IPS-20b (cell line): Measurements from ENCODE around the gene ACOX1.

Experiments
- H3K27ac ChIP-seq: one replicate; pipeline ENCODE4 v1.5.1; 2013; ENCODE audit warnings: low read length
- H3K27me3 ChIP-seq: 2 replicates; pipeline ENCODE4 v1.6.1; 2013; ENCODE audit warnings: mild to moderate bottlenecking, low read length, inconsistent platforms; ENCODE audit not compliant: insufficient read depth
- H3K36me3 ChIP-seq: 2 replicates; pipeline ENCODE4 v1.6.1; 2013; ENCODE audit warnings: low read depth, mild to moderate bottlenecking, inconsistent platforms, low read length, moderate library complexity; ENCODE audit not compliant: insufficient read depth
- H3K4me1 ChIP-seq: 2 replicates; pipeline ENCODE4 v1.6.1; 2013; ENCODE audit warnings: mild to moderate bottlenecking, control low read depth, inconsistent platforms, low read length, moderate library complexity; ENCODE audit not compliant: insufficient read depth
- H3K4me3 ChIP-seq: 2 replicates; pipeline ENCODE4 v1.5.1; 2013; ENCODE audit warnings: mild to moderate bottlenecking, low read length, inconsistent platforms
- H3K9ac ChIP-seq: 2 replicates; pipeline ENCODE4 v1.6.1; 2013; ENCODE audit warnings: low read depth, mild to moderate bottlenecking, inconsistent platforms, low read length, moderate library complexity
- H3K9me3 ChIP-seq: 2 replicates; pipeline ENCODE4 v1.6.1; 2013; ENCODE audit warnings: mild to moderate bottlenecking, low read depth, low read length, inconsistent platforms; ENCODE audit not compliant: insufficient read depth

Gene ACOX1

GRCh38 chr17:75941442-75941819, 37.5 kb downstream of the ACOX1 start:
- peaks cover 18% of the 10 kb centered on the region for H3K36me3 ChIP-seq
- no peak overlapping the region for H3K27ac ChIP-seq
- no peaks in the 10 kb centered on the region for H3K9me3 ChIP-seq
- no peaks in the 10 kb centered on the region for H3K27me3 ChIP-seq
- peak overlapping the region; percentile 55; the same call in 1 of the 2 replicates for H3K9ac ChIP-seq
- peak overlapping the region; percentile 92; the same call in 1 of the 2 replicates for H3K4me3 ChIP-seq
- H3K4me1 ChIP-seq: peaks cover 4% of the 10 kb centered on the region; the same call in 1 of the 2 replicates

- peak within 1 kb of the TSS; percentile 90 for H3K9ac ChIP-seq
- H3K27ac ChIP-seq: peak within 1 kb of the TSS; percentile 64
- peaks cover 4% of the 10 kb centered on the region; the same call in 1 of the 2 replicates for H3K4me1 ChIP-seq
- H3K9me3 ChIP-seq: no peaks in the 10 kb centered on the region
- peaks cover 12% of the 10 kb centered on the region for H3K36me3 ChIP-seq
- H3K4me3 ChIP-seq: peak within 1 kb of the TSS; percentile 92
- no peaks in the 10 kb centered on the region for H3K27me3 ChIP-seq
Measured at GRCh38 chr17:75940727-75941441, 38.1 kb downstream of the ACOX1 start, which contains the start of gene FBF1. Gene FBF1 (minus strand): TSS chr17:75941042. CDS start chr17:75938149, 2,893 bp downstream.

- no peaks in the 10 kb centered on the region for H3K36me3 ChIP-seq
- no peak overlapping the region for H3K27ac ChIP-seq
- peaks cover 4% of the 10 kb centered on the region; the same call in 1 of the 2 replicates for H3K4me1 ChIP-seq
- no peaks in the 10 kb centered on the region for H3K9me3 ChIP-seq
- no peak overlapping the region for H3K9ac ChIP-seq
- H3K4me3 ChIP-seq: no peak overlapping the region
- no peaks in the 10 kb centered on the region for H3K27me3 ChIP-seq
Measured at GRCh38 chr17:75937652-75938051, 41.3 kb downstream of the ACOX1 start.

- Histone ChIP-seq H3K27me3 (no peaks in the 10 kb centered on the region), H3K27ac (no peak overlapping the region)
Measured at GRCh38 chr17:75933808-75934207, 45.2 kb downstream of the ACOX1 start.

GRCh38 chr17:75932852-75933251, 46.1 kb downstream of the ACOX1 start:
- no peaks in the 10 kb centered on the region for H3K9me3 ChIP-seq
- H3K27me3 ChIP-seq: no peaks in the 10 kb centered on the region
- H3K9ac ChIP-seq: no peak overlapping the region
- no peaks in the 10 kb centered on the region for H3K4me1 ChIP-seq
- H3K27ac ChIP-seq: no peak overlapping the region
- no peaks in the 10 kb centered on the region for H3K36me3 ChIP-seq
- no peak overlapping the region for H3K4me3 ChIP-seq

More at GRCh38 chr17:75933808-75934207, 45.2 kb downstream of the ACOX1 start:
- H3K9ac ChIP-seq: no peak overlapping the region
- H3K4me1 ChIP-seq: no peaks in the 10 kb centered on the region
- H3K9me3 ChIP-seq: no peaks in the 10 kb centered on the region
- H3K36me3 ChIP-seq: no peaks in the 10 kb centered on the region
- H3K4me3 ChIP-seq: no peak overlapping the region

- no peak overlapping the region for H3K9ac ChIP-seq
- no peak overlapping the region for H3K4me3 ChIP-seq
- H3K36me3 ChIP-seq: peaks cover 4% of the 10 kb centered on the region
- H3K27me3 ChIP-seq: no peaks in the 10 kb centered on the region
- H3K27ac ChIP-seq: no peak overlapping the region
- no peaks in the 10 kb centered on the region for H3K9me3 ChIP-seq
- no peaks in the 10 kb centered on the region for H3K4me1 ChIP-seq
Measured at GRCh38 chr17:75931062-75931461, 47.9 kb downstream of the ACOX1 start.

GRCh38 chr17:75927286-75927922, 51.6 kb downstream of the ACOX1 start:
- Histone ChIP-seq H3K4me3 (no peak overlapping the region), H3K9ac (no peak overlapping the region), H3K4me1 (no peaks in the 10 kb centered on the region), H3K36me3 (peaks cover 10% of the 10 kb centered on the region), H3K27me3 (no peaks in the 10 kb centered on the region), H3K9me3 (no peaks in the 10 kb centered on the region), H3K27ac (no peak overlapping the region)

GRCh38 chr17:75926456-75926855, 52.5 kb downstream of the ACOX1 start:
- Histone ChIP-seq H3K9ac (no peak overlapping the region), H3K27me3 (no peaks in the 10 kb centered on the region), H3K4me3 (no peak overlapping the region), H3K9me3 (no peaks in the 10 kb centered on the region), H3K36me3 (peaks cover 10% of the 10 kb centered on the region), H3K4me1 (no peaks in the 10 kb centered on the region), H3K27ac (no peak overlapping the region)

- Histone ChIP-seq H3K4me1 (no peaks in the 10 kb centered on the region), H3K9ac (no peak overlapping the region), H3K36me3 (peaks cover 10% of the 10 kb centered on the region), H3K27ac (no peak overlapping the region), H3K27me3 (no peaks in the 10 kb centered on the region), H3K4me3 (no peak overlapping the region), H3K9me3 (no peaks in the 10 kb centered on the region)
Measured at GRCh38 chr17:75925912-75926311, 53.1 kb downstream of the ACOX1 start.

GRCh38 chr17:75925103-75925502, 53.9 kb downstream of the ACOX1 start:
- no peak overlapping the region for H3K27ac ChIP-seq
- H3K9ac ChIP-seq: no peak overlapping the region
- H3K4me3 ChIP-seq: no peak overlapping the region
- H3K27me3 ChIP-seq: no peaks in the 10 kb centered on the region
- no peaks in the 10 kb centered on the region for H3K4me1 ChIP-seq
- peaks cover 10% of the 10 kb centered on the region for H3K36me3 ChIP-seq
- H3K9me3 ChIP-seq: no peaks in the 10 kb centered on the region

- Histone ChIP-seq H3K9me3 (no peaks in the 10 kb centered on the region), H3K4me3 (no peak overlapping the region), H3K36me3 (peaks cover 10% of the 10 kb centered on the region), H3K27ac (no peak overlapping the region), H3K27me3 (no peaks in the 10 kb centered on the region), H3K9ac (no peak overlapping the region), H3K4me1 (no peaks in the 10 kb centered on the region)
Measured at GRCh38 chr17:75922963-75923874, 55.7 kb downstream of the ACOX1 start.
